ENCODE results near the gene RRM1. TPM values are rescaled to one million over a fixed set of nuclear protein-coding genes. Genes with fewer than 3 reads are reported as not detected.
A peak's percentile ranks its signal among the peaks of the same experiment; 100 is the strongest.

The RRM1 gene
- total and polyA plus RNA-seq, 9 of the 15 experiments (the other 6 are each of a cell fraction or from before 2014, with no cell fraction given), result 113 to 270 (median 163) TPM

DNA sequence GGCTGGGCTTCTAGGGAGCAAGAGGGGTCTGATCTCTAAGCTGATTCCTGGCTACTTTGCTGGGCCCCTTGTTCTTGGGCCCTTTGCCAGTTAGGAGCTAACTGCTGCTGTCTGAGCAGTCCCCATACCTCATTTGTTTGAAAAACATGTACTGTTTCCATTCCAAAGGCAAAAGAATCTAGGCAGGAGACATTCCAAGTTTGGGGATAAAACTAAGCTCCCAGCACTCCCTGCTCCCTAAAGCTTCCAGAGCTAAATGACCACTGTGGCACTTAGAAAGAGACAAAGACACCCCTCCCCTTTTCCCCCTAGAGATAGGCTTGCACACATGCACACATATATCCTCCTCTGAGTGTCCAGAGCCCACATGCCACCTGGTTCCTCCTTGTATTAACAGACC lies 22.7 kb upstream of the RRM1 start (continued):
- TF ChIP-seq ZNF224 (CRISPR knock-in tag; IDR thresholded peaks at IDR 0.05), result no peak
- TF ChIP-seq ZNF175 (CRISPR knock-in tag; IDR thresholded peaks at IDR 0.05; ENCODE audit: low read depth), result no peak
- TF ChIP-seq, protein P1, sequence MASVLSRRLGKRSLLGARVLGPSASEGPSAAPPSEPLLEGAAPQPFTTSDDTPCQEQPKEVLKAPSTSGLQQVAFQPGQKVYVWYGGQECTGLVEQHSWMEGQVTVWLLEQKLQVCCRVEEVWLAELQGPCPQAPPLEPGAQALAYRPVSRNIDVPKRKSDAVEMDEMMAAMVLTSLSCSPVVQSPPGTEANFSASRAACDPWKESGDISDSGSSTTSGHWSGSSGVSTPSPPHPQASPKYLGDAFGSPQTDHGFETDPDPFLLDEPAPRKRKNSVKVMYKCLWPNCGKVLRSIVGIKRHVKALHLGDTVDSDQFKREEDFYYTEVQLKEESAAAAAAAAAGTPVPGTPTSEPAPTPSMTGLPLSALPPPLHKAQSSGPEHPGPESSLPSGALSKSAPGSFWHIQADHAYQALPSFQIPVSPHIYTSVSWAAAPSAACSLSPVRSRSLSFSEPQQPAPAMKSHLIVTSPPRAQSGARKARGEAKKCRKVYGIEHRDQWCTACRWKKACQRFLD (CRISPR knock-in tag; IDR thresholded peaks at IDR 0.05), result no peak
- TF ChIP-seq KDM1A (IDR thresholded peaks at IDR 0.05), result no peak
- no peak for TF ChIP-seq BRCA1 (IDR thresholded peaks at IDR 0.05)
- TF ChIP-seq BRCA1 (CRISPR knock-in tag; IDR thresholded peaks at IDR 0.05), result no peak

DNA sequence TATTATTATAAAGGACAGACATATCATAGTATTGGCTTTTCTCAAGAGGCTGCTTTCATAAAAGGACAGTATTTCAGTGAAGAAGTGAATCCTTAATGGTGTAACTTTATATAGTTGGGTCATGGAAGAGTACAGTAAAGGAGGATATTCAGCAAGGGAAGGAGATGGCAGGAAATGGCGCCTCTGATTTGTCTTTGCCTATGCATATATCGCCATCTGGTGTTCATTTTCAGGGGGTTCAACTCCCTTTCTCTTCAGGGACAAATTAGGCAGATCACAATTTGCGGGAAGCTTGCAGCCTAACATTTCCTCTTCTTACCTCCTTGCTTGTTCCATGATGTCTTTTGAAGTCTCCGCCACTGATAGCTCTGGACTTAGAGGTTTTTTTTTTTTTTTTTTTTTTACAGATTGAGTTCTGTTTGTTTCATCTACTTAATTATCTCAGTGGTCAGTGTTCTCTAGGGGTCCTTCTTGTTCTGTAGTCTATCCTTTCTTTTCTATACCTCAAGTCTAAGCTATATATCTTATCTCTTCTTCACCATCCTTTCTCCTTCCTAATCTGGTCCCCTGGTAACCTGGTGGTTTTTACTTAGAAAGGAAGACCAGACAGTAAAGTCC lies 21.8 kb upstream of the RRM1 start:
- H3K9me1 ChIP-seq (ENCODE audit: control insufficient read depth, insufficient read depth, low read length), result no peaks in the 10 kb centered on the region
- in situ Hi-C loops (cut with MboI), result loop anchor here (5.0 kb wide), 1 partner anchor 225 kb away; no protein-coding TSS in a partner anchor
- 0 out of 2 replicates have a peak overlapping the region, but pooled peaks have one; percentile 36 for H2AFZ ChIP-seq (ENCODE audit: low read depth, low read length)
- intact Hi-C loops (cut with micrococcal nuclease), result loop anchor here (1.0 to 5.0 kb wide), 5 partner anchors 85 to 248 kb away; no protein-coding TSS in a partner anchor
- POLR2A ChIA-PET, result interaction anchor here (0.6 to 3.0 kb wide), 7 partner anchors 9 to 248 kb away, joined by 3 to 13 read pairs (median 5); partner anchors contain the start of gene STIM1
- DNase-seq (ENCODE audit: extremely low read depth in 1 of 4, low spot score in 3 of 4) (peak; percentile 69 to 82 (median 74)), ATAC-seq (peak; percentile 97), FAIRE-seq (peak; percentile 94)
- no peaks in the 10 kb centered on the region for H3K27me3 ChIP-seq (ENCODE audit: control insufficient read depth in 2 of 2, insufficient read depth in 2 of 2, low read length in 2 of 2)
- H3K9me3 ChIP-seq (replicated peaks; ENCODE audit: control insufficient read depth, insufficient read depth, low read depth, low read length), result no peaks in the 10 kb centered on the region
- H3K79me2 ChIP-seq (ENCODE audit: control insufficient read depth, insufficient read depth, low read length), result no peaks in the 10 kb centered on the region
- H3K9ac ChIP-seq (ENCODE audit: insufficient read depth in 1 of 2, low read depth in 2 of 2, low read length in 2 of 2), result no peak overlapping the region
- H3K27ac ChIP-seq (ENCODE audit: extremely low read depth, low read depth, low read length), result no peak overlapping the region
- no TSS peak for BruUV-seq (replicated peaks)
- 11% methylated on average over 4 of the region's 4 CpGs for whole genome bisulfite sequencing (ENCODE audit: insufficient coverage, low coverage, missing lambda C conversion rate)
- H4K20me1 ChIP-seq (replicated peaks; ENCODE audit: control insufficient read depth, insufficient read depth, low read length), result no peaks in the 10 kb centered on the region
- no peak overlapping the region for H3K4me3 ChIP-seq
- no peak overlapping the region for H3K4me2 ChIP-seq (ENCODE audit: insufficient read depth, low read length)
- CTCF ChIA-PET (ENCODE audit: low intra/inter-chr PET ratio), result interaction anchor here (0.7 to 2.7 kb wide), 6 partner anchors 130 to 377 kb away, joined by 3 to 30 read pairs (median 6); partner anchors contain the start of gene PGAP2
- H3K36me3 ChIP-seq (ENCODE audit: control insufficient read depth, insufficient read depth, low read length), result peaks cover 29% of the 10 kb centered on the region
- no peaks in the 10 kb centered on the region for H3K4me1 ChIP-seq (replicated peaks in 1 of 2; ENCODE audit: control insufficient read depth in 2 of 2, insufficient read depth in 2 of 2, low read length in 2 of 2)
- no peak for TF ChIP-seq TBP (optimal IDR thresholded peaks at IDR 0.05; ENCODE audit: low read depth, low read length)
- TF ChIP-seq ZNF668 (CRISPR knock-in tag; IDR thresholded peaks at IDR 0.05), result 0 out of 2 replicates have a peak, but pooled peaks have one; percentile 28
- TF ChIP-seq BRD4 (IDR thresholded peaks at IDR 0.05), result no peak
- no peak for TF ChIP-seq FOSL1 (tag; conservative IDR thresholded peaks at IDR 0.05)
- TF ChIP-seq ARHGAP35 (IDR thresholded peaks at IDR 0.05; ENCODE audit: partially characterized antibody), result no peak
- TF ChIP-seq NEUROD1 (IDR thresholded peaks at IDR 0.05; ENCODE audit: borderline replicate concordance, low read depth, low read length, partially characterized antibody), result no peak
- TF ChIP-seq, protein P2, sequence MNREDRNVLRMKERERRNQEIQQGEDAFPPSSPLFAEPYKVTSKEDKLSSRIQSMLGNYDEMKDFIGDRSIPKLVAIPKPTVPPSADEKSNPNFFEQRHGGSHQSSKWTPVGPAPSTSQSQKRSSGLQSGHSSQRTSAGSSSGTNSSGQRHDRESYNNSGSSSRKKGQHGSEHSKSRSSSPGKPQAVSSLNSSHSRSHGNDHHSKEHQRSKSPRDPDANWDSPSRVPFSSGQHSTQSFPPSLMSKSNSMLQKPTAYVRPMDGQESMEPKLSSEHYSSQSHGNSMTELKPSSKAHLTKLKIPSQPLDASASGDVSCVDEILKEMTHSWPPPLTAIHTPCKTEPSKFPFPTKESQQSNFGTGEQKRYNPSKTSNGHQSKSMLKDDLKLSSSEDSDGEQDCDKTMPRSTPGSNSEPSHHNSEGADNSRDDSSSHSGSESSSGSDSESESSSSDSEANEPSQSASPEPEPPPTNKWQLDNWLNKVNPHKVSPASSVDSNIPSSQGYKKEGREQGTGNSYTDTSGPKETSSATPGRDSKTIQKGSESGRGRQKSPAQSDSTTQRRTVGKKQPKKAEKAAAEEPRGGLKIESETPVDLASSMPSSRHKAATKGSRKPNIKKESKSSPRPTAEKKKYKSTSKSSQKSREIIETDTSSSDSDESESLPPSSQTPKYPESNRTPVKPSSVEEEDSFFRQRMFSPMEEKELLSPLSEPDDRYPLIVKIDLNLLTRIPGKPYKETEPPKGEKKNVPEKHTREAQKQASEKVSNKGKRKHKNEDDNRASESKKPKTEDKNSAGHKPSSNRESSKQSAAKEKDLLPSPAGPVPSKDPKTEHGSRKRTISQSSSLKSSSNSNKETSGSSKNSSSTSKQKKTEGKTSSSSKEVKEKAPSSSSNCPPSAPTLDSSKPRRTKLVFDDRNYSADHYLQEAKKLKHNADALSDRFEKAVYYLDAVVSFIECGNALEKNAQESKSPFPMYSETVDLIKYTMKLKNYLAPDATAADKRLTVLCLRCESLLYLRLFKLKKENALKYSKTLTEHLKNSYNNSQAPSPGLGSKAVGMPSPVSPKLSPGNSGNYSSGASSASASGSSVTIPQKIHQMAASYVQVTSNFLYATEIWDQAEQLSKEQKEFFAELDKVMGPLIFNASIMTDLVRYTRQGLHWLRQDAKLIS (CRISPR knock-in tag; IDR thresholded peaks at IDR 0.05), result no peak
- TF ChIP-seq KLF16 (IDR thresholded peaks at IDR 0.05), result 0 out of 2 replicates have a peak, but pooled peaks have one; percentile 21
- TF ChIP-seq PCBP1 (IDR thresholded peaks at IDR 0.05; ENCODE audit: low read depth, low read length, poor library complexity, severe bottlenecking), result no peak
- no peak for TF ChIP-seq DDX20 (tag; IDR thresholded peaks at IDR 0.05; ENCODE audit: low read depth)
